Fibroblast of lung (primary cell): ENCODE results near the gene CSAG3.

Experiments
- CTCF ChIP-seq, 2 donors: IDR thresholded peaks in 1 of 2; conservative IDR thresholded peaks in 1 of 2; 1 replicate in 1 of 2; 2 replicates in 1 of 2; pipeline ENCODE4 v1.5.1; 2011 to 2012; ENCODE audit warnings: low read length in 2 of 2, control low read depth in 1 of 2, inconsistent platforms in 1 of 2, low read depth in 1 of 2, mild to moderate bottlenecking in 1 of 2
- EZH2 ChIP-seq: IDR thresholded peaks from 2 replicates; pipeline ENCODE4 v1.5.1; 2012; ENCODE audit warnings: low read length, control low read depth, mild to moderate bottlenecking; ENCODE audit errors: missing control alignments

GRCh38 chrX:152806035-152806434 is 47.0 kb downstream of the CSAG3 start:
- no peak for TF ChIP-seq CTCF (conservative IDR thresholded peaks at IDR 0.05 in 1 of 2, IDR thresholded peaks at IDR 0.05 in 1 of 2; ENCODE audit: low read depth in 1 of 2, low read length in 2 of 2)
- no peak for TF ChIP-seq EZH2
